A673 (cell line): ENCODE data around the gene CEP68.

Experiments used
- EZH2 ChIP-seq: fragments of 200-600 bp; sonication (generic); IDR thresholded peaks from 2 replicates; pipeline ENCODE4 v1.6.1; 2017; ENCODE audit warnings: borderline replicate concordance, low read depth, mild to moderate bottlenecking, mixed read lengths, antibody characterized with exemption, low read length; ENCODE audit not compliant: poor library complexity, severe bottlenecking
- TF ChIP-seq, protein P1 (sequence below): fragments of 300-800, 200-600 bp; sonication (generic); conservative IDR thresholded peaks from 2 replicates; pipeline ENCODE4 v1.5.1; 2017; ENCODE audit warnings: low read depth, mild to moderate bottlenecking, antibody characterized with exemption, low read length, moderate library complexity, mixed read lengths

DNA sequence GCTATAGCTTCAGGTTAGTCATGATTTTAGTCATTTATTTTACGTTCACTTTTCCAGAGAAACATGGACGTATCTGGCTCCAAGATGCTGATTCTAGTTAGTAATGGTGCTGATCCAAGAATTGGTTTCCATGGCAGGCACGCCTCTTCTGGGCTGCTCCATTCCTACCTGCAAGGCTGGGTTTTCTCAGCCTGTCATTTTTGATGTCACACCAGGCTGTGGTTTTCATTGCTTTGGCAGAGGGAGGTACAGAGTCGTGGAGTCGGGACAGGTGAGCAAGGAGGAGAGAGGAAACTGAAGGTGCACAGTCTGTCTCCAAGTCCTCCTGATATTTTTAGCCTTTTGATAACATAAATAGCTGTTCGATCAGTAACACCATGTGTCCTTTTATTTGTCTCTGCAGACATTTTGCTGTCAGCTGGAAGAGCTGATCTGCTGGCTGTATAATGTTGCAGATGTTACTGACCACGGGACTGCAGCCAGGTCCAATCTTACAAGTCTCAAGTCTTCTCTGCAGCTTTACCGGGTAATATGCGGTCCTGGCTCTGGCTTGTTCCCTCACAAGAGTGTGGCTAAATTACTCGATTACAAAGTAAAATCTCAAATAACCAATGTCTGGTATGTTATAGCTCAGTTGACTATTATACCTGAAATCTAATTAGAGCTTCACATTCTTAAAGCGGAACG, 17.8 kb downstream of the CEP68 start:
- TF ChIP-seq, protein P1, sequence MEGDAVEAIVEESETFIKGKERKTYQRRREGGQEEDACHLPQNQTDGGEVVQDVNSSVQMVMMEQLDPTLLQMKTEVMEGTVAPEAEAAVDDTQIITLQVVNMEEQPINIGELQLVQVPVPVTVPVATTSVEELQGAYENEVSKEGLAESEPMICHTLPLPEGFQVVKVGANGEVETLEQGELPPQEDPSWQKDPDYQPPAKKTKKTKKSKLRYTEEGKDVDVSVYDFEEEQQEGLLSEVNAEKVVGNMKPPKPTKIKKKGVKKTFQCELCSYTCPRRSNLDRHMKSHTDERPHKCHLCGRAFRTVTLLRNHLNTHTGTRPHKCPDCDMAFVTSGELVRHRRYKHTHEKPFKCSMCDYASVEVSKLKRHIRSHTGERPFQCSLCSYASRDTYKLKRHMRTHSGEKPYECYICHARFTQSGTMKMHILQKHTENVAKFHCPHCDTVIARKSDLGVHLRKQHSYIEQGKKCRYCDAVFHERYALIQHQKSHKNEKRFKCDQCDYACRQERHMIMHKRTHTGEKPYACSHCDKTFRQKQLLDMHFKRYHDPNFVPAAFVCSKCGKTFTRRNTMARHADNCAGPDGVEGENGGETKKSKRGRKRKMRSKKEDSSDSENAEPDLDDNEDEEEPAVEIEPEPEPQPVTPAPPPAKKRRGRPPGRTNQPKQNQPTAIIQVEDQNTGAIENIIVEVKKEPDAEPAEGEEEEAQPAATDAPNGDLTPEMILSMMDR: no peak
- no peak for TF ChIP-seq EZH2
